ENCODE measurements around the gene ANKRD52.
"Not testable (repeated sequence)": the region's sequence is repeated elsewhere in the genome, so short reads cannot be mapped to it uniquely, and the experiment has no call there.

Gene ANKRD52

DNA sequence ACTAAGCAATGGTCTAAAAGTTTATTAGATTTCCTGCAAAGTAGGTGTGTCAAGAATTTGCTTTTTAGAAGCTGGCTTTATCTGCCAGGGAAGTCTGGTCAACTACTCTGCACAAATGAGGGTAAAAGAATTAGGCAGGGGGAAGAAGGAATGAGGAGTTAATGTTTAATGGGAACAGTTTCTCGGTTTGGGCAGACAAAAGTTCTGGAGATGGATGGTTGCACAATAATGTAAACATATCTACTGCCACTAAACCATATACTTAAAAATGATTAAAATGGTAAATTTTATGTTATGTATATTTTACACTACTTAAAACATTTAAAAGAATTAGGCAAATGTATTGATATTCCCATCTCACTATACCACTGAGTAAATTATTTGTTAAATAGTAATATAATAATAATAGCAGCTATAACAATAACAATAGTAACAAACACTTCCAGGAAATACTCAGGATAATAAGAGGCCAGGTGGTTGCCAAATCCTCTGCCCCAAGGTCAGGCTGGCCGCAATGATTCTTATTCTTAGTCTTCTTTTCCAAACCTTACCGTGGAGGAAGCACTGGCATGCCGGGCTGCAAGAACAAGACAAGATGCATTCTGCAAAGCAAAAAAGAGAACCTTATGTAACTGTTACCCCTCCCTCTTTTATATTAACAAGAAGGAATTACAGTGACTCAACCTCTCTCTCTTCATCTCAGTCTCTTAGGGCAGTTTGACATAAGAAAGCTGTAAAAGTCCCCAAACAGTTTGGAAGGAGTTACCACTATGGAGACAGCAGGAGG lies 28.1 kb upstream of the ANKRD52 start:
- DNase-seq (ENCODE audit: low spot score in 2 of 2), result no peak
- no peak for ATAC-seq (ENCODE audit: low read depth)
- H3K27ac Mint-ChIP-seq, result peak overlapping the region; percentile 25
- peaks cover 4% of the 10 kb centered on the region for H3K4me1 Mint-ChIP-seq
- no peaks in the 10 kb centered on the region for H3K9me3 Mint-ChIP-seq
- H3K4me3 Mint-ChIP-seq, result no peak overlapping the region
- H3K27me3 Mint-ChIP-seq, result no peaks in the 10 kb centered on the region
- H3K36me3 Mint-ChIP-seq, result peaks cover 19% of the 10 kb centered on the region

DNA sequence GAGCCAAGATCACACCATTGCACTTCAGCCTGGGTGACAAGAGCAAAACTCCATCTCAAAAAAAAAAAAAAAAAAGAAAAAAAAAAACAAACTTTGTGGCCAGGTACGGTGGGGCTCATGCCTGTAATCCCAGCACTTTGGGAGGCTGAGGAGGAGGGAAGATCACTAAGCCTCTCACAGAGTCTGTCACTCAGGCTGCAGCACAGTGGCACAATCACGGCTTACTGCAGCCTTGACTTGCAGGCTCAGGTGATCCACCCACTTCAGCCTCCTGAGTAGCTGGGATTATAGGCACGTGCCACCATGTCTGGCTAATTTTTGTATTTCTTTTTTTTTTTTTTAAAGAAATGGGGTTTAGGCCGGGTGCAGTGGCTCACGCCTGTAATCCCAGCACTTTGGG lies 26.1 kb upstream of the ANKRD52 start:
- ATAC-seq (ENCODE audit: low read depth); H3K9me3 Mint-ChIP-seq; H3K27ac Mint-ChIP-seq; H3K4me1 Mint-ChIP-seq; H3K4me3 Mint-ChIP-seq; DNase-seq (ENCODE audit: low spot score in 2 of 2); H3K27me3 Mint-ChIP-seq: not testable (repeated sequence)
- peaks cover 24% of the 10 kb centered on the region for H3K36me3 Mint-ChIP-seq

DNA sequence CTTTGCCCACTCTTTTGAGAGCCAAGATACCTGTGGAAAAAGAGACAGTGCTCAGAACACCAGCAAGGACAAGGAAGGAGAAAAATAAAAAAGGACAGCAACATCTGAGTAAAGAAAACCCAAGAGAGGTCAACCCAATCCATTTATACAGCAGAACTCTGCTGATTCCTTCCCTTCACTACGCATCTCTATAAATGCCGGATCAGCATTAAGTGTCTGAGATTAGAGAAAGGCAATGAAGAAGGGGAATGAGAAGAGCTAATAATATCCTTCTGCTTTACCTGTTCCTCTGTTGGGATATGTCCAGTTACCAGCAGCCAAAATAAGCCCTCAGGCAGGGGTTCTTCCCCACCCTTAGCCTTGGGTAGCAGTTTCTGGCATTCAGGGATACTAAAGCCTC lies 24.4 kb upstream of the ANKRD52 start:
- Mint-ChIP-seq H3K36me3 (peaks cover 24% of the 10 kb centered on the region), H3K27me3 (no peaks in the 10 kb centered on the region)
- DNase-seq (ENCODE audit: low spot score in 2 of 2), result no peak

DNA sequence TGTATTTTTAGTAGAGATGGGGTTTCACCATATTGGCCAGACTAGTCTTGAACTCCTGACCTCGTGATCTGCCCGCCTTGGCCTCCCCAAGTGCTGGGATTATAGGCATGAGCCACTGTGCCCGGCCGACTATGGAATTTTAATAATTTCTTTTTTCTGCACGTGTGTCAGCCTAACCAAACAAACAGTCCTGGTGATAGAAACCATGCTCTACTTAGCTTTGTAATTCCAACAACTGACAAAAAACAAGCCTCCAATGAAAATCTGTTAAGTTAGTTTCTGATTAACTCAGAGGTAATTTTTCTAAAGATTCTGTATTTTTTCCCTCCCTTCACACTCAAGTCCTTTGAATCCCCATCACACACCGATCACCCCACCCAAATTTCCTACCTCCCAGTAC lies 23.8 kb upstream of the ANKRD52 start:
- H3K4me1 Mint-ChIP-seq, result peaks cover 4% of the 10 kb centered on the region
- no peaks in the 10 kb centered on the region for H3K9me3 Mint-ChIP-seq
- no peak overlapping the region for H3K4me3 Mint-ChIP-seq
- peaks cover 24% of the 10 kb centered on the region for H3K36me3 Mint-ChIP-seq
- ATAC-seq (ENCODE audit: low read depth) (no peak), DNase-seq (ENCODE audit: low spot score in 2 of 2) (no peak)
- no peaks in the 10 kb centered on the region for H3K27me3 Mint-ChIP-seq
- peak overlapping the region; percentile 35 for H3K27ac Mint-ChIP-seq

More for the DNA sequence above, 24.4 kb upstream of the ANKRD52 start:
- no peaks in the 10 kb centered on the region for H3K9me3 Mint-ChIP-seq
- peak overlapping the region; percentile 35 for H3K27ac Mint-ChIP-seq
- peaks cover 4% of the 10 kb centered on the region for H3K4me1 Mint-ChIP-seq
- no peak for ATAC-seq (ENCODE audit: low read depth)
- H3K4me3 Mint-ChIP-seq, result no peak overlapping the region

DNA sequence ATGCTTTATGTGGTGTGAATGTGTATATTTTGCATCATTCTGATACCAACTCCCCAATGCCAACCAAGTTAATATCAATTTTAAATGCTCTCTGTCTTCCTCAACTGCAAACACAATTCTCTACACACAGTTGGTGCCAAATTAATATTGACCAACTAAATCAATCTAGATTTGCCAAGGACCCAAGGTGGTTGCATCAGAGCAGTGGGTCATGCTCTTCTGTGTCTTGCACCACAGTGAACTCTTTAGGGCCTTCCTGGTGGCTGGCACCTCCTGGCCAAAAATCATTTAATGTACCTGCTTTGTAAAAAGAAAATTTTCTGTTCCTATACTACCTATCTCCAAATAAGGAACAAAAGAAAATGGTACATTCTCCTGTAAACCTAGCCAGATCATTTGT lies 22.7 kb upstream of the ANKRD52 start:
- H3K4me3 Mint-ChIP-seq, result no peak overlapping the region
- no peaks in the 10 kb centered on the region for H3K4me1 Mint-ChIP-seq
- H3K36me3 Mint-ChIP-seq, result peaks cover 24% of the 10 kb centered on the region
- DNase-seq (ENCODE audit: low spot score in 2 of 2) (no peak), ATAC-seq (ENCODE audit: low read depth) (no peak)
- no peaks in the 10 kb centered on the region for H3K9me3 Mint-ChIP-seq
- H3K27ac Mint-ChIP-seq, result peak overlapping the region; percentile 61
- no peaks in the 10 kb centered on the region for H3K27me3 Mint-ChIP-seq

DNA sequence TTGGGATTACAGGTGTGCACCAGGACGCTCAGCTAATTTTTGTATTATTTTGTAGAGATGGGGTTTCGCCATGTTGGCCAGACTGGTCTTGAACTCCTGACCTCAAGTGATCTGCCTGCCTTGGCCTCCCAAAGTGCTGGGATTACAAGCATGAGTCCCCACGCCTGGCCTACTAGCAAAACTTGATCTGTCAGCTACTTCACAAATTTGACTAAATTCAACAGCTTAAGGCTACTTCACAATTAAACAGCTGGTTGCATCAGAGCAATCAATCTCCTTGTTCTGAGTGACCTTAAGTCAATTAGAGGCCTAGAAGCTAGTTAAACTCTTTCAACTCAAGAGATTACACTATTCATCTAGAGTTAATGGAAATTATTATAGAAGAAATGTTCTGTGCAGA lies 20.7 kb upstream of the ANKRD52 start:
- H3K27me3 Mint-ChIP-seq, result no peaks in the 10 kb centered on the region
- H3K4me3 Mint-ChIP-seq, result no peak overlapping the region
- no peak overlapping the region for H3K27ac Mint-ChIP-seq
- DNase-seq (ENCODE audit: low spot score in 2 of 2) (no peak), ATAC-seq (ENCODE audit: low read depth) (no peak)
- peaks cover 27% of the 10 kb centered on the region for H3K36me3 Mint-ChIP-seq
- no peaks in the 10 kb centered on the region for H3K9me3 Mint-ChIP-seq
- no peaks in the 10 kb centered on the region for H3K4me1 Mint-ChIP-seq

DNA sequence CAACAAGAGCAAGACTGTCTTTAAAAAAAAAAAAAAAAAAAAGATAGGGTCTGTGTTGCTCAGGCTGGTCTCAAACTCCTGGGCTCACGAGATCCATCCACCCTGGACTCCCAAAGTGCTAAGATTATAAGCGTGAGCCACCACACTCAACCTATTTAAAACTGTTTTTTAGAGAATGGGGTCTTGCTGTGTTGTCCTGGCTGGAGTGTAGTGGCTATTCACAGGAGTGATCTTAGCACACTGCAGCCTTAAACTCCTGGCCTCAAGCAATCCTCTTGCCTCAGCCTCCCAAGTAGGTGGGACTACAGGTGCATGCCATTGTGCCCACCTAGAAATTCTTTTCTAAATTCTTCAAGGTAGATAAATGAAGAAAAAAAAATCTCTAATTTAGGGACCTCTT lies 16.1 kb upstream of the ANKRD52 start:
- DNase-seq (ENCODE audit: low spot score in 2 of 2), result no peak
- no peak for ATAC-seq (ENCODE audit: low read depth)
- Mint-ChIP-seq H3K4me3 (no peak overlapping the region), H3K4me1 (no peaks in the 10 kb centered on the region), H3K9me3 (no peaks in the 10 kb centered on the region), H3K36me3 (peaks cover 20% of the 10 kb centered on the region), H3K27ac (peak overlapping the region; percentile 45), H3K27me3 (no peaks in the 10 kb centered on the region)

DNA sequence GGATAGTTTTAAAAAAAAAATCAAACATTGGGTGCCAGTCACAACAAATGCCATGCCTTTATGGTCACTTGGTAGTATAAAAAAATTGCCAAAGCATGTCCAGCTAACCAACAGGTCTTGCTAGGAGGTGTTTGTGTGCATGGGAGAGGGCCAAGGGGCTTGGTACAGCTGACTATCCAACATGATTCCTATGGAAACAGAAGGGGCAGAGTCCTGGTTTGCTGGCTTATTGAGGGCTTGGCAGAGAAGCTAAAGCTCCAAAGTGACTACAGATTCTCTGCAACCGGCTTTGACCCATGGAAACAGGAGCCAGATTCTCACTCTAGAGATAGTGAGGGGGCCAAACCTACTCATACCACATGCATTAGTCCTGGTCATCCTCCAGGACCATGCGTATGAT lies 14.3 kb upstream of the ANKRD52 start:
- H3K4me1 Mint-ChIP-seq; H3K27ac Mint-ChIP-seq; H3K4me3 Mint-ChIP-seq; DNase-seq (ENCODE audit: low spot score in 2 of 2); ATAC-seq (ENCODE audit: low read depth); H3K27me3 Mint-ChIP-seq; H3K9me3 Mint-ChIP-seq: not testable (repeated sequence)
- peaks cover 20% of the 10 kb centered on the region for H3K36me3 Mint-ChIP-seq

DNA sequence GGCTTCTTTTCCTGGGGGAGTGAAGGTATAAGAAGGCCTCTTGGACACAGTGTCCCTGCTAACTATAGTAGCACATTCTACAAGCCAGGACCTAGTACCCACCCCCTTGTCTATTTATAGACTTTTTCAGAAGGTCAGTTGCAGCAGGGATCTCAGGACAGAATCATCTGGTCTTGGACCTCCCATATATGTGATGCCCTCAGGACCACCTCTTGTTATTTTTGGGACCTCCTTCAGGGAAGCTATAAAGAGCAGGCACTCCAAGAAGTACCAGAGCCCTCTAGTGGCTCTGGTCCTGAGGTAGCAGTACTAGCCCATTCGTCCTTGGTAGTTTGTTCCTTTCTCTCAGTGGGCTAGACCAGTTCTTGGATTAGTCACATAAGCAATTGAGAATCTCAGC lies 12.8 kb upstream of the ANKRD52 start:
- peaks cover 19% of the 10 kb centered on the region for H3K36me3 Mint-ChIP-seq
- no peak overlapping the region for H3K4me3 Mint-ChIP-seq
- ATAC-seq (ENCODE audit: low read depth), result no peak
- H3K4me1 Mint-ChIP-seq, result peaks cover 10% of the 10 kb centered on the region
- no peaks in the 10 kb centered on the region for H3K27me3 Mint-ChIP-seq
- H3K9me3 Mint-ChIP-seq, result no peaks in the 10 kb centered on the region
- H3K27ac Mint-ChIP-seq, result no peak overlapping the region
- DNase-seq (ENCODE audit: low spot score in 2 of 2), result no peak

DNA sequence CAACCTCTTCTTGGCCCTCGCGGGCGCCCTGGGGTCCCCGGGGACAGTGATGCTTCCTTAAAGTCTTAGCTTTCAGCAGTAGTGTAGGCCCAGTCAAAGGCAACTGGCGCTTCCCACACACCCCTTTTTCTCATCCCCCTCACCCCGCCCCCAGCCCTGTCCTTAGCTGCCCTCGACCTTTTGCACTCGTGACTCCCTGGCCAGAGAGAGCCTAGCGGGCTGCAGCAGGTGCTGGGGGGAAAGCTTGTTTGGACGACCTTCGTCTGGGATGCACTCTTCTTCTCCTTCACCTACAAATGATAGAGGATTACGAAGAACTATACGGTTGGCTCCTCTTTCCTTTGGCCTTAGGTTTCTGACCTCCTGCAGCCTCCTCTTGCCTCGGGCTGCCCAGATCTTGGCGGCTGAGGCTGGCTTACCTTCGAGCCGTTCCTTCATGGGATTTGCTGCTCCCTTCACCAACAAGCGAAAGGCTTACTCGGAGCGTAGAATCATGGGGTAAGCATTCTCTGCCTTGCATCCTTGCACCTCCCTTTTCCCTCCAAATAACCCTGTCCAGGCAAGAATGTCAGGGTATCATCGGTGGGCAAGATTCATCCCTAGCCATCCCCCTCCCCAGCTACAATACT lies 9.4 kb upstream of the ANKRD52 start:
- H3K36me3 Mint-ChIP-seq, result peaks cover 11% of the 10 kb centered on the region
- DNase-seq (ENCODE audit: low spot score in 2 of 2), result no peak
- peak overlapping the region; percentile 92 for H3K27ac Mint-ChIP-seq
- H3K27me3 Mint-ChIP-seq, result no peaks in the 10 kb centered on the region
- H3K4me1 Mint-ChIP-seq, result peaks cover 10% of the 10 kb centered on the region
- ATAC-seq (ENCODE audit: low read depth), result peak; percentile 7
- H3K9me3 Mint-ChIP-seq, result no peaks in the 10 kb centered on the region
- peak overlapping the region; percentile 86 for H3K4me3 Mint-ChIP-seq

DNA sequence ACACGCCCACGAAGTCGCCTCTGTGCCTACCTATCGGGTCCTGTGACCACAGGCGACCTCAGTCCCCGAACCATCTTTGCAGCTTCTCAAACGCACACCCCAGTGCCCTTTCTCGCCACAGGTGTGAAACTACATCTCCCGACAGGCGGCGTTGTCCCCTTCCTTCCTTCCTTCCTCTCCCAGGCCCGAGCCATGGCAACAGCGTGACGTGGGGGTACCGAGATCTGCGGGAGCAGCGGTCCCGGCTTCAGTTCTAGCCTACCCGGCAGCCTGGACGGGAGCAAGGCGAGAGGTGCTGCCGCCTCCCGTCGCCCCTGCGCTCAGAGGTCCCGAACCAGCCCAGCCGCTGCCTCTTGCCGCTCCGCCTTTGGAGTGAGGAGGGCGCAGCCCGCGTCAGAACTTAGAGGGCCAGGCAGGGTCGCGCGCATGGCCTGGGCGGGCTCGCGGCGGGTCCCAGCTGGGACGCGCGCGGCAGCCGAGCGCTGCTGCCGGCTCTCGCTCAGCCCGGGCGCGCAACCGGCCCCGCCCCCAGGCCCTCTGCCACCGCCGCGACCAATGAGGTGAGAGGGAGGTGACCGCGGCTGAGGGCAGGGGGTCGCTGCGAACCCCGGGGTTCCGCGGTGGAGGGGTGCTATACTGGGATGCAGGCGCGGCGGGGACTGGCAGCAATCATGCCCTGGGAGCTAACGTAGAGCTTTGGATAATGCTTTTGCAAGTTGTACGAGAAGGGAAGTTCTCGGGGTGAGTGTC lies 8.7 kb upstream of the ANKRD52 start, which contains the start of gene COQ10A:
Gene COQ10A (plus strand): TSS at position 250 of the 750 bp plus-strand sequence. CDS start 177 bp downstream, at position 427.
- peak within 1 kb of the TSS; percentile 86 for H3K4me3 Mint-ChIP-seq
- no peaks in the 10 kb centered on the region for H3K9me3 Mint-ChIP-seq
- DNase-seq (ENCODE audit: low spot score in 2 of 2) (peak; percentile 82 to 87), ATAC-seq (ENCODE audit: low read depth) (peak; percentile 89)
- peak within 1 kb of the TSS; percentile 92 for H3K27ac Mint-ChIP-seq
- peaks cover 10% of the 10 kb centered on the region for H3K4me1 Mint-ChIP-seq
- peaks cover 9% of the 10 kb centered on the region for H3K36me3 Mint-ChIP-seq
- H3K27me3 Mint-ChIP-seq, result no peaks in the 10 kb centered on the region

DNA sequence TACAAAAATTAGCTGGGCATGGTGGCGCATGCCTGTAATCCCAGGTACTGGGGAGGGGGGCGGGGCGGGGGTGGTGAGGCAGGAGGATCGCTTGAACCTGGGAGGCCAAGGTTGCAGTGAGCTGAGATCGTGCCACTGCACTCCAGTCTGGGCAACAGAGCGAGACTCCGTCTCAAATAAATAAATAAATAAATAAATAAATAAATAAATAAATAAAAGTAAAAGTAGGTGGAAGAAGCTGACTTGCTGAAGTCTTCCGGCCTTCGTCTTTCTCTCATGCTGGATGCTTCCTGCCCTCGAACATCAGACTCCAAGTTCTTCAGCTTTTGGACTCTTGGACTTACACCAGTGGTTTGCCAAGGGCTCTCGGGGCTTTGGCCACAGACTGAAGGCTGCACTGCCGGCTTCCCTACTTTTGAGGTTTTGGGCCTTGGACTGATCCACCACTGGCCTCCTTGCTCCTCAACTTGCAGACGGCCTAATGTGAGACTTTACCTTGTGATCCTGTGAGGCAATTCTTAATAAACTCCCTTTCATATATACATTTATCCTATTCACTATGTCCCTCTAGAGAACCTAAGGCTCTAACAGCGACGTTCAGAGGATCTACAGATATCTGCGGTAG lies 8.0 kb upstream of the ANKRD52 start:
- not testable (repeated sequence) for ATAC-seq (ENCODE audit: low read depth); H3K9me3 Mint-ChIP-seq
- peak overlapping the region; percentile 86 for H3K4me3 Mint-ChIP-seq

DNA sequence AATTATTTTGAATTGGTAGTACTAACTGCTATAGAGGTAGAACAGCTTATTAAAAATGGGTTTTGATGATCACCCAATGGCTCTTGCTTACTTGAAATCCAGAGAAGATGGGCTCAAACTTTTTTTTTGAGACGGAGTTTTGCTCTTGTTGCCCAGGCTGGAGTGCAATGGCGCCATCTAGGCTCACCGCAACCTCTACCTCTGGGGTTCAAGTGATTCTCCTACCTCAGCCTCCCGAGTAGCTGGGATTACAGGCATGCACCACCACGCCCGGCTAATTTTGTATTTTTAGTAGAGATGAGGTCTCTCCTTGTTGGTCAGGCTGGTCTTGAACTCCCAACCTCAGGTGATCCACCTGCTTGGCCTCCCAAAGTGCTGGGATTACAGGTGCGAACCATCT lies 4.8 kb upstream of the ANKRD52 start:
- not testable (repeated sequence) for H3K27ac Mint-ChIP-seq; H3K9me3 Mint-ChIP-seq; DNase-seq (ENCODE audit: low spot score in 2 of 2)

More for the DNA sequence above, 8.0 kb upstream of the ANKRD52 start:
- Mint-ChIP-seq H3K27ac (peak overlapping the region; percentile 92), H3K4me1 (peaks cover 10% of the 10 kb centered on the region)
- H3K27me3 Mint-ChIP-seq; H3K36me3 Mint-ChIP-seq; DNase-seq (ENCODE audit: low spot score in 2 of 2): not testable (repeated sequence)

More for the DNA sequence above, 4.8 kb upstream of the ANKRD52 start:
- ATAC-seq (ENCODE audit: low read depth); H3K4me3 Mint-ChIP-seq; H3K27me3 Mint-ChIP-seq; H3K36me3 Mint-ChIP-seq: not testable (repeated sequence)
- H3K4me1 Mint-ChIP-seq, result peaks cover 15% of the 10 kb centered on the region

Measured in memory B cell (primary cell).